Astrocyte of the spinal cord (primary cell): ENCODE results near the gene RNF152.

Source experiments
- DNase-seq: peaks from one replicate; pipeline ENCODE4 v3.0.0; 2011; ENCODE audit warnings: low read depth, low spot score
- H3K4me3 ChIP-seq: 2 replicates; pipeline ENCODE4 v1.5.1; 2011; ENCODE audit warnings: low read depth, mild to moderate bottlenecking, low read length, moderate library complexity
- CTCF ChIP-seq: IDR thresholded peaks from 2 replicates; pipeline ENCODE4 v1.5.1; 2012; ENCODE audit warnings: low read depth, mild to moderate bottlenecking, low read length, inconsistent platforms
- in situ Hi-C: cut with HindIII; loops from 2 replicates; pipeline ENCODE4 v1.10.0; 2017; ENCODE audit warnings: low sequenced_read_pairs

The RNF152 gene

DNA sequence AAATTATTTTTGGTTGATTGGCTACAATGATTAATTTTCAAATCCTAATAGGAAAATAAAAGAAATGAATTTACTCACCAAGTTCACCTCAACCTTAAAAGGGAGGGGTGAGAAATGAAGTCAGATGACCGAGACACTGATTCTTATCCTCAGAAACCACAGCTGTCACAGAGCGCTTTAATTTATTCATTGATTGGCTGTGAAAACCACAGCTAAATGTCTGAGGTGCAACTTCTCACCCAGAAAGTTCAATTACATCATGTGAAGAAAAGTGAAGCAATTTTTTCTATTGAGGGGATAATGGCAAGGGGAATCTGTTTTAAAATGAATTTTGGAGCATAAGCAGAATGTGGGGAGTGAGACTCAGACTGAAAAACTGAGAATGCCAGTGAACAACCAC is 128.4 kb downstream of the RNF152 start:
- H3K4me3 ChIP-seq: no peak overlapping the region
- in situ Hi-C loops: no loop called here
- no peak for TF ChIP-seq CTCF
- DNase-seq: no peak

DNA sequence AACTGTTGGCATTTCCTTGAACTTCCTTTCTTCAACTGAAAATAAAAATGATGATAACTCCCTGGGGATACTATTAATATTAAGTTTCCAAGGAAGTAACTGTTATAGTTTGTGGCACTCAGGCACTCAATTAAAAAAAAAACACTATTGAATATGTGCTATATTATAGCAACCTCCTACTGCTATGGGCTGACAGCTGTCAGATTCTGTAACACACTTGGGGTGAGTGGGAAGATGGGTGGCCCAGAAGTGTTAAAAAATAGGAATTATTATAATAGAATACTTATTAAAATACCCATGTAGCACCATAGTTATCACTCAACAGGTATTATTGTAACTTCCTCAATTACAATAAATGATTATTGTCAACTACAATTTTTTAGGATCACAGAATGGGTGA is 130.9 kb downstream of the RNF152 start:
- no peak overlapping the region for H3K4me3 ChIP-seq
- TF ChIP-seq CTCF: no peak
- in situ Hi-C loops: no loop called here
- no peak for DNase-seq
